Heart left ventricle (tissue), 16 donors: ENCODE measurements around the gene REXO1. TPM values are rescaled to one million over a fixed set of nuclear protein-coding genes. Genes with fewer than 3 reads are reported as not detected.

Source experiments
- ATAC-seq, 4 donors: fragments of 200-7000 bp; cut with Tn5 transposase; one replicate each; pipeline ENCODE4 v1.9.1; 2020 to 2022; ENCODE audit warnings: moderate library complexity in 4 of 4, mild to moderate bottlenecking in 3 of 4, moderate number of reproducible peaks in 1 of 4
- DNase-seq, 5 donors: peaks; one replicate each; pipeline ENCODE4 v3.0.0-alpha.2; 2020
- H3K27ac ChIP-seq, 12 donors: fragments of 200-600 bp; sonication (generic) in 4 of 12; one replicate each; pipeline versions ENCODE4 v1.5.0 to v1.8.0; 2016 to 2022; ENCODE audit warnings: mild to moderate bottlenecking in 2 of 12
- H3K27me3 ChIP-seq, 9 donors: fragments of 200-600 bp; sonication (generic) in 2 of 9; one replicate each; pipeline versions ENCODE4 v1.5.1 to v1.8.0; 2016 to 2022; ENCODE audit warnings: mild to moderate bottlenecking in 3 of 9
- H3K36me3 ChIP-seq, 9 donors: fragments of 200-600 bp; sonication (generic) in 2 of 9; one replicate each; pipeline versions ENCODE4 v1.5.0 to v1.8.0; 2018 to 2022; ENCODE audit warnings: mild to moderate bottlenecking in 2 of 9
- H3K4me1 ChIP-seq, 12 donors: fragments of 200-600 bp; sonication (generic) in 4 of 12; one replicate each; pipeline versions ENCODE4 v1.5.0 to v1.8.0; 2016 to 2022; ENCODE audit warnings: mild to moderate bottlenecking in 3 of 12
- H3K4me3 ChIP-seq, 12 donors: fragments of 200-600 bp; sonication (generic) in 4 of 12; one replicate each; pipeline versions ENCODE4 v1.5.0 to v1.8.0; 2017 to 2022; ENCODE audit warnings: mild to moderate bottlenecking in 9 of 12, moderate library complexity in 4 of 12
- H3K9me3 ChIP-seq, 12 donors: fragments of 200-600 bp; sonication (generic) in 4 of 12; one replicate each; pipeline versions ENCODE4 v1.5.0 to v1.8.0; 2016 to 2022; ENCODE audit warnings: mild to moderate bottlenecking in 1 of 12
- POLR2A ChIP-seq, 2 donors: fragments of 450-650 bp; IDR thresholded peaks; one replicate each; pipeline ENCODE4 v1.6.1; 2017; ENCODE audit warnings: antibody characterized with exemption in 2 of 2, mild to moderate bottlenecking in 2 of 2, moderate library complexity in 2 of 2
- WGBS, 4 donors: extraction: QIAGEN DNeasy Blood & Tissue Kit in 2 of 4; methylation state at CpG; one replicate each; pipeline versions ENCODE4 v1.1.5 to v1.1.7; 2013 to 2018; 5-methylcytosine and 5-hydroxymethylcytosine counted together
- intact Hi-C, 10 donors: fragments of 100-400 bp; cut with DNase I; formaldehyde crosslinking; loops; one replicate each; pipeline versions ENCODE4 v1.11.1 to v1.14.2; 2022
- polyA plus RNA-seq, 2 donors: library from polyadenylated mRNA; stranded (reverse); fragments of 200-250 nt; gene quantifications; one replicate each; pipeline ENCODE4 v1.2.3, GENCODE V29; 2013
- total RNA-seq, 9 donors: library from RNA; depleted of rRNA in 2 of 9; stranded (reverse); fragments of >200 nt in 2 of 9; fragmentation: NEBNext Ultra II Directional in 3 of 9; extraction: Animal tissue kit (Norgen Biotek cat#: 25700) in 3 of 9; gene quantifications; one replicate each; pipeline versions ENCODE4 v1.1.0 to v1.2.4, GENCODE V29; 2016 to 2023
- TF ChIP-seq, protein P1 (sequence below), 12 donors: fragments of 200-600 bp; sonication (generic) in 4 of 12; IDR thresholded peaks; one replicate each; pipeline versions ENCODE4 v1.5.0 to v1.8.0; 2018 to 2022; ENCODE audit warnings: antibody characterized with exemption in 12 of 12, mild to moderate bottlenecking in 5 of 12
- donor health status: ischemic (EF 13 %, LVEDD 7.1; RV severe dilation, severe dysfunction).
- donor health status: healthy with polysubstance abuse.
- donor health status: DM: no; HTN: yes; CAD: no.
- donor health status: DM: no; HTN: no; CAD: no.
- donor health status: ischemic (EF 25% LVEDD 6.9; RV normal size, moderate dysfunction).
- donor health status: ischemic (EF 25% LVEDD 5.7; RV mildly dilated, moderate dysfunction).
- donor health status: healthy.
- donor health status: DM: yes; HTN: yes; CAD: no.
- donor health status: ischemic (EF 35%, LVEDD 5.7; RV mildly dilated, moderate dysfunction).
- donor health status: nonischemic (EF 11% LVEDD 7.7; RV severe dilation, severe dysfunction).
- donor health status: DM: yes; HTN: yes; CAD: no.
- donor health status: PGD.
- donor health status: ischemic (EF 29% LVEDD 5.4; RV normal size, mild dysfunction).
- donor health status: nonischemic (EF 23%, LVEDD 6.1; RV moderate dilation, normal function).

The REXO1 gene
- total and polyA plus RNA-seq, 11 donors, result 13.2 to 22.4 (median 16.4) TPM

GRCh38 chr19:1853295-1854038, 5.2 kb upstream of the REXO1 start:
- no peaks in the 10 kb centered on the region for H3K9me3 ChIP-seq
- peaks cover 0 to 7% (median 0%) of the 10 kb centered on the region in 9 donors for H3K27me3 ChIP-seq
- ATAC-seq (peak in 3 of 4 donors; percentile 1 to 10 (median 4)), DNase-seq (peak; percentile 69 to 89 (median 80))
- peak overlapping the region in 4 of 12 donors; percentile 7 to 49 (median 41) for H3K27ac ChIP-seq
- intact Hi-C loops, result no loop called here
- peaks cover 8 to 69% (median 44%) of the 10 kb centered on the region in 12 donors for H3K4me1 ChIP-seq
- peaks cover 0 to 6% (median 0%) of the 10 kb centered on the region in 9 donors for H3K36me3 ChIP-seq
- peak overlapping the region in 1 of 12 donors; percentile 2 for H3K4me3 ChIP-seq
- TF ChIP-seq POLR2A (IDR thresholded peaks at IDR 0.05), result no peak
- TF ChIP-seq, protein P1, sequence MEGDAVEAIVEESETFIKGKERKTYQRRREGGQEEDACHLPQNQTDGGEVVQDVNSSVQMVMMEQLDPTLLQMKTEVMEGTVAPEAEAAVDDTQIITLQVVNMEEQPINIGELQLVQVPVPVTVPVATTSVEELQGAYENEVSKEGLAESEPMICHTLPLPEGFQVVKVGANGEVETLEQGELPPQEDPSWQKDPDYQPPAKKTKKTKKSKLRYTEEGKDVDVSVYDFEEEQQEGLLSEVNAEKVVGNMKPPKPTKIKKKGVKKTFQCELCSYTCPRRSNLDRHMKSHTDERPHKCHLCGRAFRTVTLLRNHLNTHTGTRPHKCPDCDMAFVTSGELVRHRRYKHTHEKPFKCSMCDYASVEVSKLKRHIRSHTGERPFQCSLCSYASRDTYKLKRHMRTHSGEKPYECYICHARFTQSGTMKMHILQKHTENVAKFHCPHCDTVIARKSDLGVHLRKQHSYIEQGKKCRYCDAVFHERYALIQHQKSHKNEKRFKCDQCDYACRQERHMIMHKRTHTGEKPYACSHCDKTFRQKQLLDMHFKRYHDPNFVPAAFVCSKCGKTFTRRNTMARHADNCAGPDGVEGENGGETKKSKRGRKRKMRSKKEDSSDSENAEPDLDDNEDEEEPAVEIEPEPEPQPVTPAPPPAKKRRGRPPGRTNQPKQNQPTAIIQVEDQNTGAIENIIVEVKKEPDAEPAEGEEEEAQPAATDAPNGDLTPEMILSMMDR (IDR thresholded peaks at IDR 0.05), result peak; percentile 71 to 96 (median 88)
- 39 to 48% (median 40%) methylated on average over 20 to 27 of the region's 27 CpGs for WGBS, 4 donors

DNA sequence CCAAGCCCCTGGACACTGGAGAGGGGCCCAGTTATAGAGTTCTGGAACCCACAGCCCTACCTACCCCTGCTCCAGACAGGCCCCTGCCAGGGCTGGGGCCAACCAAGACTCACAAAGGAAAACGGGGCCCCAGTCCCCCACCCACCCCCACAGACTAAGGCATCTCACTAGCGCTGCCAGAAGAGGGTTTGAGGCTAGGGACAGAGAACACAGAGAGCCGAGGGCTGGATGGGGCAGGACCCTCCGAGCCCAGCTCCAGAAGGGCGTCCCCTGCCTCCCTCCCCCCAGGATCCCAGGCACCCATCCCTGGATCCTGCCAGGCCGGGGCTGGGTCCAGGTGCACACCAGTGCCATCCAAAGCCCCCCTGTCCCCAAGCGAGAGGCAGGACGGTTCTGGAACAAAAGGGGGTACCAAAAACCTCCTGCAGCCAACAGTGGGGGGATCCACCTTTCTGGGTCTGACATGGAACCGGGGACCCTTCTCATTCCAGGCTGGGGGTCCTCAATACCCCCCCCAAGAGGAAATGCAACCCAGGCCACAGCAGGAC, 4.4 kb upstream of the REXO1 start:
- Histone ChIP-seq H3K27me3 (peaks cover 0 to 7% (median 0%) of the 10 kb centered on the region in 9 donors), H3K36me3 (peaks cover 0 to 6% (median 0%) of the 10 kb centered on the region in 9 donors), H3K4me1 (peaks cover 7 to 62% (median 41%) of the 10 kb centered on the region in 12 donors), H3K9me3 (no peaks in the 10 kb centered on the region), H3K27ac (no peak overlapping the region), H3K4me3 (no peak overlapping the region)
- no peak for TF ChIP-seq POLR2A (IDR thresholded peaks at IDR 0.05)
- TF ChIP-seq, protein P1 (IDR thresholded peaks at IDR 0.05), result no peak
- ATAC-seq (no peak), DNase-seq (no peak)
- WGBS, 4 donors, result 65 to 85% (median 79%) methylated on average over 2 to 9 of the region's 9 CpGs
- intact Hi-C loops, result no loop called here

GRCh38 chr19:1851654-1852580, 3.6 kb upstream of the REXO1 start:
- H3K36me3 ChIP-seq, result peaks cover 0 to 6% (median 0%) of the 10 kb centered on the region in 9 donors
- no peak overlapping the region for H3K27ac ChIP-seq
- H3K4me3 ChIP-seq, result no peak overlapping the region
- TF ChIP-seq POLR2A (IDR thresholded peaks at IDR 0.05), result no peak
- TF ChIP-seq, protein P1 (IDR thresholded peaks at IDR 0.05), result no peak
- 21 to 49% (median 36%) methylated on average over 35 to 66 of the region's 66 CpGs for WGBS, 4 donors
- no peak for ATAC-seq
- peaks cover 0 to 7% (median 0%) of the 10 kb centered on the region in 9 donors for H3K27me3 ChIP-seq
- intact Hi-C loops, result no loop called here
- DNase-seq, result peak in 2 of 5 donors; percentile 33 to 69
- H3K4me1 ChIP-seq, result peaks cover 10 to 62% (median 41%) of the 10 kb centered on the region in 12 donors
- no peaks in the 10 kb centered on the region for H3K9me3 ChIP-seq
